SJSA1 (cell line): ENCODE data around the gene RNF38. TPM values are rescaled to one million over a fixed set of nuclear protein-coding genes. Genes with fewer than 3 reads are reported as not detected.
A peak's percentile ranks its signal among the peaks of the same experiment; 100 is the strongest.
"Not testable (repeated sequence)": the region's sequence is repeated elsewhere in the genome, so short reads cannot be mapped to it uniquely, and the experiment has no call there.

Experiments used
- DNase-seq, 2 experiments: peaks; one replicate each; pipeline ENCODE4 v3.0.0-alpha.2; 2015 to 2020; ENCODE audit warnings: low spot score in 2 of 2, low read depth in 1 of 2
- H3K27ac ChIP-seq: fragments of 250-450 bp; sonication (Bioruptor Pico); 2 replicates; pipeline ENCODE4 v1.5.1; 2020; ENCODE audit warnings: mild to moderate bottlenecking, moderate library complexity
- H3K27me3 ChIP-seq: fragments of 250-450 bp; sonication (Bioruptor Pico); replicated peaks from 2 replicates; pipeline ENCODE4 v1.5.1; 2020; ENCODE audit warnings: mild to moderate bottlenecking, moderate library complexity
- H3K36me3 ChIP-seq: fragments of 250-450 bp; sonication (Bioruptor Pico); 2 replicates; pipeline ENCODE4 v1.5.1; 2020; ENCODE audit warnings: mild to moderate bottlenecking
- H3K4me1 ChIP-seq: fragments of 250-450 bp; sonication (Bioruptor Pico); replicated peaks from 2 replicates; pipeline ENCODE4 v1.6.1; 2021; ENCODE audit warnings: mild to moderate bottlenecking
- H3K4me3 ChIP-seq: fragments of 250-450 bp; sonication (Bioruptor Pico); 2 replicates; pipeline ENCODE4 v1.5.1; 2020; ENCODE audit warnings: mild to moderate bottlenecking
- H3K9me3 ChIP-seq: fragments of 250-450 bp; sonication (Bioruptor Pico); replicated peaks from 2 replicates; pipeline ENCODE4 v1.5.1; 2020; ENCODE audit warnings: mild to moderate bottlenecking
- total RNA-seq: library from RNA; depleted of rRNA; stranded (reverse); fragments of >200 nt; shearing (Covaris generic); gene quantifications from 2 replicates; pipeline ENCODE4 v1.2.3, GENCODE V29; 2014; rRNA removed

Gene RNF38
- 7.9 and 8.8 TPM in 2 replicates for total RNA-seq

DNA sequence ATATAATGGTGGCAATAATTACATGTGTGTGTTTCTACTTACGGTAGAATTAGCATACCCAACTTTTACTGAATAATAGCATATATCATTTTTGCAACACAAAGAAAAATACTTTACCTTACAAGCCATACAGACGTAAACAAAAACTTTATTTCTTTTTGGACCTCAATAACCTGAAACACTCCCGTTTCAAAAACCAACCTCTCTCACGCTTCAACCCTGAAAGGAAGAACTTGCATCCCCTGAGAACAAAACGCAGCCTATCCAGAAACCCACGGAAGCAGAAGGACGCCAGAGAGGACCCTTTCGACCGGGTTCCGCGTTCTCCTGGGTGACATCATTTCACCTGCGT lies at the start of gene RNF38:
TSS of gene RNF38 (minus strand) at position 290 of the 352 bp plus-strand sequence. CDS start at position 129, 161 bp downstream.
- H3K4me3 ChIP-seq, result peak within 1 kb of the TSS; percentile 88
- no peak for DNase-seq
- no peaks in the 10 kb centered on the region for H3K9me3 ChIP-seq

DNA sequence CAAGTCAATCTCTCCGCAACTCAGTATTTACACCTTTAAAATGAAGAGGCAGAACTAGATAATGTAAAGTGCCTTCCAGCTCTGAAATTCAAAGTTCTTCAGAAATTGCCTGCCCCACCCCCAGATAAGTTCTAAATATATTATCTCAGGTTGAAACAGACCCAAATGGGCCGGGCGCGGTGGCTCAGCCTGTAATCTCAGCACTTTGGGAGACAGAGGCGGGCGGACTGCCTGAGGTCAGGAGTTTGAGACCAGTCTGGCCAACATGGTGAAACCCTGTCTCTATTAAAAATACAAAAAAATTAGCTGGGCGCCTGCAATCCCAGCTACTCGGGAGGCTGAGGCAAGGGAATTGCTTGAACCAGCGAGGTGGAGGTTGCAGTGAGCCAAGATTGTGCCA lies 48.5 kb upstream of the RNF38 start:
- not testable (repeated sequence) for H3K27me3 ChIP-seq, H3K27ac ChIP-seq, H3K4me1 ChIP-seq, H3K36me3 ChIP-seq, DNase-seq, H3K4me3 ChIP-seq, H3K9me3 ChIP-seq

More for the DNA sequence above, at the start of gene RNF38:
- peak within 1 kb of the TSS; percentile 74 for H3K27ac ChIP-seq
- peaks cover 4% of the 10 kb centered on the region for H3K36me3 ChIP-seq
- H3K4me1 ChIP-seq, result peaks cover 8% of the 10 kb centered on the region
- H3K27me3 ChIP-seq, result no peaks in the 10 kb centered on the region

DNA sequence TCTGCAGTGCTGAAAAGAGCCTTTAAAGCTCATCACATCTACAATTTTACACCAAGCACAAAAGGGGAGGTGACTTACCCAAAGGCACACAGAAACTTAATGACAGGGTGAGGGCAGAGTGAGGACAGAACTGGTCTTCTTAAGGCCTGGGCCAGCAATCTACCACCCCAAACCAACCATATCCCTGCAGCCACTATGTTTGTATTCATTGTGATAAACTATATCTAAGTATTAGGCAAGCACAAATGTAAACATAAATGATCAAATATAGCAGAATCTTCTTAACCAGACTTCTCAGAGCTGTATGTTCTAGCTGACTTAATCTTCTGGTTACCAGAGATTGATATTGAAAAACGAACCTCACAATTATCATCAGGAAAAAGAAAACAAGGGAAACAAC lies 47.9 kb upstream of the RNF38 start:
- Histone ChIP-seq H3K27ac (no peak overlapping the region), H3K4me1 (no peaks in the 10 kb centered on the region), H3K4me3 (no peak overlapping the region), H3K27me3 (no peaks in the 10 kb centered on the region), H3K9me3 (no peaks in the 10 kb centered on the region), H3K36me3 (no peaks in the 10 kb centered on the region)
- DNase-seq, result no peak

DNA sequence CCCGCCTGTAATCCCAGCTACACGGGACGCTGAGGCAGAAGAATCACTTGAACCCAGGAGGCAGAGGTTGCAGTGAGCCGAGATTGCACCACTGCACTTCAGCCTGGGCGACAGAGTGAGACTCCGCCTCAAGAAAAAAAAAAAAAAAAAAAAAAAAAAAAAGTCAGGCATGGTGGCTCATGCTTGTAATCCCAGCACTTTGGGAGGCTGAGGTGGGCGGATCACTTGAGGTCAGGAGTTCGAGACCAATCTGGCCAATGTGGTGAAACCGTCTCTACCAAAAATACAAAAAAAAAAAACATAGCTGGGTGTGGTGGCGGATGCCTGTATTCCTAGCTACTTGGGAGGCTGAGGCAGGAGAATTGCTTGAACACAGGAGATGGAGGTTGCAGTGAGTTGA lies 46.6 kb upstream of the RNF38 start:
- DNase-seq, H3K36me3 ChIP-seq, H3K4me1 ChIP-seq, H3K4me3 ChIP-seq, H3K9me3 ChIP-seq, H3K27ac ChIP-seq, H3K27me3 ChIP-seq: not testable (repeated sequence)

DNA sequence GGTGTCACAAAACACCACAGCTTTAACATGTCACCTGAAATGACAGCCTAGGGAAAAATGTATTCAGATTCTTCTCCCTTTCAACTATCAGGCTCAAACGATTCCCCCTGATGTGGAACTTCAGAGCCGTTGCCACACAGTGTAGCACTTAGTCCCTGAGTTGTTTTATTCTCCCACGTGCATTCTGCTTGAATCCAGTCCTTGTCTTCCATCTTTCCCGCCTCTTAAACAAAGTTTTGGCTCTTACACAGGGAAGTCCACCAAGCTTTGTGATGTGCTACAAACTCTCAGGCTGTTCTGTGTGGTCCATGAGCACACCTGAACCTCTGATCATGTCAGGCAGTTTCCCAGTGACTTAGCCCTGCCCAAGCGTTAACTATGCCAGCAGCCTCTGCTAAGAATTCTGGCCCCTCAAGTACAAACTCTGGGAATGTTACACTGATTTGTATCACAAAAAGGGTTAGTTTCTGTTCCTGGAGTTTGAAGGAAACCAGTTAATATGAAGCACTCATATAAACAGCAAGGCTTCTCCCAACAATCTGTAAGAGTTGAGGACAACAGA lies 45.8 kb upstream of the RNF38 start:
- DNase-seq, result no peak
- Histone ChIP-seq H3K4me3 (no peak overlapping the region), H3K9me3 (no peaks in the 10 kb centered on the region), H3K4me1 (no peaks in the 10 kb centered on the region), H3K27ac (no peak overlapping the region), H3K27me3 (no peaks in the 10 kb centered on the region), H3K36me3 (no peaks in the 10 kb centered on the region)

DNA sequence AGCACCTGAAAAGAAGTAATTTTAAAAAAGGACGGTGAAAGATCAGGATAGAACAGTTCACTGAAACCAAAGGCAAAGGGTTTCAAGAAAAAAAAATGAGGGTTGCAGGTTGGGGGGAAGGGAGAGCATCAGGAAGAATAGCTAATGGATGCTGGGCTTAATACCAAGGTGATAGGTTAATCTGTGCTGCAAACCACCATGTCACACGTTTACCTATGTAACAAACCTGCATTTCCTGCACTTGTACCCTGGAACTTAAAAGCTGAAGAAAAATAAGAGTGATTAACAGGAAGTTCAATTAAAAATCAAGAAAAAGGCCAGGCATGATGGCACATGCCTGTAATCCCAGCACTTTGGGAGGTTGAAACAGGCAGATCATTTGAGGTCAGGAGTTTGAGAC lies 44.1 kb upstream of the RNF38 start:
- Histone ChIP-seq H3K36me3 (no peaks in the 10 kb centered on the region), H3K27me3 (no peaks in the 10 kb centered on the region), H3K4me1 (no peaks in the 10 kb centered on the region), H3K9me3 (no peaks in the 10 kb centered on the region), H3K4me3 (no peak overlapping the region), H3K27ac (no peak overlapping the region)
- no peak for DNase-seq

DNA sequence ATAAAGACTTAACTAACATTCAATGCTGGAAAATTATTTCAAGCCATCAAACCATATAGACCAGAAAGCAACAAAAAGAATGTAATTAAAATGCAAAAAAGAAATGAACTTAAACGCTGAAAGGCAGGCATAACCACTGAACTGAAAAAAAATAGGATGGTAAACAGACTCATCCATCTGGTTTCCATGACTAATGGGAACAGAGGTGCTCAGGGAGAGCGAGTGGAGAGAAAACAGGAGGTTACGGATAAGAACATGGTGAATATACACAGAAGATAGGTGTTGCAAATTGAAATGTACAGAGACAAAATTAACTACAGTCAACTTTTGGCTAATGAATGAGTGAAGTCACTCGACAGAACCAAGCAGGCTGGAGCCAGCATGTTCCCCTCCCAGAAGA lies 43.5 kb upstream of the RNF38 start:
- Histone ChIP-seq H3K4me1 (no peaks in the 10 kb centered on the region), H3K27me3 (no peaks in the 10 kb centered on the region), H3K9me3 (no peaks in the 10 kb centered on the region), H3K36me3 (no peaks in the 10 kb centered on the region), H3K4me3 (no peak overlapping the region), H3K27ac (no peak overlapping the region)
- DNase-seq, result no peak

DNA sequence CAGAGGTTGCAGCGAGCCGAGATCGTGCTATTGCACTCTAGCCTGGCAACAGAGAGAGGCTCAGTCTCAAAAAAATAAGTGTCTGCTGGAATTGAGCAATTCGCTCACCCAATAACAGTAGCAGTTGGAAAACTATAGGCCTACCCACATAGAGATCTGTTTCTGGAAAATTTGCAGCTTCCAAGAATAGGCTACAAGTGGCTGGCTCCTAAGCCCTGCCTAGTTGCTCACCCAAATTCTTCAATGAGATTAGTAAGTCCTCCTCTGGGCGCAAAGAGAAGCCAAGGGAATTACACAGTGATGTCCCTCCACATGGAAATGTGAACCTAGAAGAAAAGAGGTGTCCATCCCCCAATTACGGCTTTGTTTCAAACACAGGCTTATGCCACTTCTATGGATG lies 42.6 kb upstream of the RNF38 start:
- H3K4me3 ChIP-seq, result no peak overlapping the region
- no peak overlapping the region for H3K27ac ChIP-seq
- no peaks in the 10 kb centered on the region for H3K9me3 ChIP-seq
- H3K4me1 ChIP-seq, result no peaks in the 10 kb centered on the region
- no peak for DNase-seq
- no peaks in the 10 kb centered on the region for H3K36me3 ChIP-seq
- no peaks in the 10 kb centered on the region for H3K27me3 ChIP-seq

DNA sequence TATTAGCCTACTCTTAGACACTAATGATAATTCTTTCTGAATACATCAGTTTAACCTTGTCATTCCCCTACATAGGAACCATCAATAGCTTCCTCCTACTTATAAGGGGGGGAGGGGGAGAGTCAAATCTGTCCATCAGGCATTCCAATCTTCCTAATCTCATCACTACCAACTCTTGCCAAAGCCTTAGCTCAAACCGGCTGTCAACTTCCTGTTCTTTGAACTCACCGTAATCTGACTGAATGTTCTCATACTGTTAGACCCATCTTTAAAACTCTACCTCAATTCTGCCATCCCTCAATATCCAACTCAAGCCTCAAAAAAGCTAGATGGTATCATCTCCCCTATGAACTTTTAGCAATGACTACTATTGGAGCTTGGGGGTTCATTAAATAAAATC lies 41.9 kb upstream of the RNF38 start:
- no peak for DNase-seq
- H3K9me3 ChIP-seq, result no peaks in the 10 kb centered on the region
- no peaks in the 10 kb centered on the region for H3K36me3 ChIP-seq
- H3K27me3 ChIP-seq, result no peaks in the 10 kb centered on the region
- H3K27ac ChIP-seq, result no peak overlapping the region
- no peaks in the 10 kb centered on the region for H3K4me1 ChIP-seq
- no peak overlapping the region for H3K4me3 ChIP-seq

DNA sequence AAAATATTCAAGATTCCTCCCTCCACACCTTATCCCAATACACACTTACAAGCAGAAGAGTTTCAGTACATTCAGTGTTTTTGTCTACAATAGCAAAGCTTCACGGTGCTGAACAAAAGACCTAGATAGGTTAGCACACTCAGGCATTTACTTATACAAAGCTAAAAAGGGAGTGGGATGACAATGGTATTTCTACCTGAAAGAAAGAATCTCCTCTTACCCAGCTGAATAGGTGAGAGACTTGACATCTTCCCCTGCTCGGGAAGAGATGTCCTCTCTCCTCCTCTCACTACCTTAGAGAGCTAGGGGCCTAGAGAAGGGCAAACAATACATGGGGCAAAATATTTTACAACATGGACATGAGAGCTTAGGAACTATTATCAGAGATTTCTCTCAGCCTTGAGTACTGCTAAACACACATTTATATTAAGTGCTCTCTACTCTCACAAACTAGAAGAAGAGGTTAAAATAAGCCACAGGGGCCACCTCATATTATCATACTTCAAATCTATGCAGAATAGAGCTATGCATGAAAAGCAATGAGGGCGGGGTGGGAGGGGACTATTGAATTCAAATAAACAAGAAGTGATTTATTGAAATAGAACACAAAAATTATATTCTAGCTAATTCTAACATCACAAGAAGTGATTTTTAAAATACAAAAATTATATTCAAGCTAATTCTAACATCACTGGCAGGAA lies 38.6 kb upstream of the RNF38 start:
- no peak overlapping the region for H3K4me3 ChIP-seq

DNA sequence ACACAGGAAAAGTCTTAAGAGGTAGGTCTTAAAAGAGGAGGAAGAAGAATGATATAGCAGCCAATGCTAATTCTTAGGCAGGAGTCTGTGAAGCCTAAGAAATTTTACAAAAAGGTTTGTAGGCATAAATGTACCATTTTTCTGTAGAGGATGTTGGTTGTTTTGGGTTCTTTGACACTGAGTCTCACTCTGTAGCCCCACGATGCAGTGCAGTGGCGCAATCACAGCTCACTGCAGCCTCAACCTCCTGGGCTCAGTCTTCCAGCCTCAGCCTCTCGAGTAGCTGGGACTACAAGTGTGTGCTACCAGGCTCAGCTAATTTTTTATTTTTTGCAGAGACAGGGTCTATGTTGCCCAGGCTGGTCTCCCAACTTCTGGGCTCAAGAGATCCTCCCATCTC lies 37.7 kb upstream of the RNF38 start:
- Histone ChIP-seq H3K4me3 (no peak overlapping the region), H3K9me3 (no peaks in the 10 kb centered on the region), H3K27ac (no peak overlapping the region), H3K36me3 (no peaks in the 10 kb centered on the region), H3K27me3 (no peaks in the 10 kb centered on the region), H3K4me1 (no peaks in the 10 kb centered on the region)
- no peak for DNase-seq

More for the DNA sequence above, 38.6 kb upstream of the RNF38 start:
- H3K9me3 ChIP-seq, result no peaks in the 10 kb centered on the region
- H3K36me3 ChIP-seq, result no peaks in the 10 kb centered on the region
- no peak overlapping the region for H3K27ac ChIP-seq
- no peak for DNase-seq
- H3K27me3 ChIP-seq, result no peaks in the 10 kb centered on the region
- no peaks in the 10 kb centered on the region for H3K4me1 ChIP-seq

DNA sequence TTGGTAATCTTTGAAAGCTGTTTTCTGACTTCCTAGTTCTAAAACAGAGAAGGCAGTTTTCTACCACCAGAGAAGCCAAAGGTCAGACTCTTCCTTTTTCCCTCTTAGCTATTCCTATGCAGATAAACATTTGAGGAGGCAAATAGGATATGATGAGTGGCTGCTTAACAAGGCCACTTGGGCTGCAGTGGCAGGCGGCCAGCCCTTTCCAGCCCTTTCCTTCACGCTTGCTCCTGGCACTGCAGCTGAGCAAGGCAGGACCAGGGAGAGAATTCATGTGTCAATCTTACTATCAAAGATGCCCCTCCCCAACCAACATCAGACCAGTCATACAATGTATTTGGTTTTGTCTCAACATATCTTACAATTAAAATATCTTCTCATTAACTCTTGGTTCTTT lies 36.8 kb upstream of the RNF38 start:
- H3K36me3 ChIP-seq, result no peaks in the 10 kb centered on the region
- H3K4me1 ChIP-seq, result no peaks in the 10 kb centered on the region
- H3K27ac ChIP-seq, result no peak overlapping the region
- no peak overlapping the region for H3K4me3 ChIP-seq
- no peaks in the 10 kb centered on the region for H3K9me3 ChIP-seq
- H3K27me3 ChIP-seq, result no peaks in the 10 kb centered on the region
- no peak for DNase-seq

DNA sequence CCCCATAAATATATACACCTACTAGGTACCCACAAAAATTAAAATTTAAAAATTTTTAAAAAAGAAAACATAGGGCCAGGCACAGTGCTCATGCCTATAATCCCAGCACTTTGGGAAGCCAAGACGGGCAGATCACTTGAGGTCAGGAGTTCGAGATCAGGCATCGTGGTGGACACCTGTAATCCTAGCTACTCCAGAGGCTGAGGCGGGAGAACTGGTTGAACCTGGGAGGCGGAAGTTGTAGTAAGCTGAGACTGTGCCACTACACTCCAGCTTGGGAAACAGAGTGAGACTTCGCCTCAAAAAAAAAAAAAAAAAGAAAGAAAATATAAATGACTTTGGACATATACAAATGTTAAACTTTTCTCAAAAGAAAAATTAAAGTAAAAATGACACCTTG lies 33.3 kb upstream of the RNF38 start:
- Histone ChIP-seq H3K27ac (no peak overlapping the region), H3K27me3 (no peaks in the 10 kb centered on the region), H3K4me3 (no peak overlapping the region), H3K4me1 (no peaks in the 10 kb centered on the region), H3K36me3 (no peaks in the 10 kb centered on the region), H3K9me3 (no peaks in the 10 kb centered on the region)
- DNase-seq, result no peak

DNA sequence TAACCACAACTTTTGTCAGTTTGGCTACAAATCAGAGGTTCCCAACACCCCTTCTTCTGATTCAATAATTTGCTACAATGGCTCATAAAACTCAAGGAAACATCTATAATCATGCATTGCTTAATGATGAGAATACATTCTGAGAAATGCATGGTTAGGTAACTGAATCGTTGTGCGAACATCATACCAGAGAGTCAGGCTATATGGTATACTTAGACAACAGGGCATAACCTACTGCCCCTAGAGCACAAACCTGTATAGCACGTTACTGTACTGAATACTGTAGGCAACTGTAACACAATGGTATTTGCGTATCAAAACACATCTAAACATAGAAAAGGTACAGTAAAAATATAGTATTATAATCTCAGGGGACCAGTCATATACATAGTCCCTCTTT lies 31.0 kb upstream of the RNF38 start:
- DNase-seq, result no peak
- H3K27me3 ChIP-seq, result no peaks in the 10 kb centered on the region

DNA sequence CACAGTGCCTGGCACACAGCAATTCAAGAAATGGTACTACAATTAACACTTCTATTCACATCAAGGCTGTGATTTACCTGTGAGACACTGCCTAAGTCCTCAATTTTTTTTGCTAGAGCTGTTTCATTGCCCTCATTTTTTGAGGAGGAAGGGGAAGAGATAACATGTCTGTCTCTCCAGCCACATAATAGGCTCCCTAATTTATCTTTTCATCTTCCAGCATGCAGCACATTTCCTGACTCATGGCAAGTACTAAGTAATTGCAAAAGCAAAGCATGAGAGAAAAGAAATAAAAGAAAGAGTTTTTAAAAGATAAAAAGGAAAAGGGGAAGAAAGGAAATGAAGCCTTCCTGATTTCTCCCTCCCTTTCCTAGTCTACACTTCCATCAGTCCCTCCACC lies 26.9 kb upstream of the RNF38 start:
- no peaks in the 10 kb centered on the region for H3K36me3 ChIP-seq
- no peak overlapping the region for H3K27ac ChIP-seq
- DNase-seq, result no peak
- H3K9me3 ChIP-seq, result no peaks in the 10 kb centered on the region
- H3K4me3 ChIP-seq, result no peak overlapping the region
- no peaks in the 10 kb centered on the region for H3K27me3 ChIP-seq
- no peaks in the 10 kb centered on the region for H3K4me1 ChIP-seq

More for the DNA sequence above, 31.0 kb upstream of the RNF38 start:
- Histone ChIP-seq H3K4me3 (no peak overlapping the region), H3K36me3 (no peaks in the 10 kb centered on the region), H3K27ac (no peak overlapping the region), H3K4me1 (no peaks in the 10 kb centered on the region), H3K9me3 (no peaks in the 10 kb centered on the region)
